Brain microvascular endothelial cell (primary cell): Measurements from ENCODE around the gene ERBB4.

ENCODE experiments used
- DNase-seq: peaks from one replicate; pipeline ENCODE4 v3.0.0-alpha.2; 2020
- H3K27ac ChIP-seq: fragments of 250-450 bp; sonication (Bioruptor Pico); 2 replicates; pipeline ENCODE4 v1.5.1; 2020; ENCODE audit warnings: mild to moderate bottlenecking, moderate library complexity
- H3K27me3 ChIP-seq: fragments of 250-450 bp; sonication (Bioruptor Pico); replicated peaks from 2 replicates; pipeline ENCODE4 v1.5.1; 2020; ENCODE audit warnings: mild to moderate bottlenecking
- H3K36me3 ChIP-seq: fragments of 250-450 bp; sonication (Bioruptor Pico); replicated peaks from 2 replicates; pipeline ENCODE4 v1.5.1; 2020; ENCODE audit warnings: mild to moderate bottlenecking
- H3K4me3 ChIP-seq: 2 replicates; pipeline ENCODE4 v1.5.1; 2011; ENCODE audit warnings: low read depth, mild to moderate bottlenecking, control low read depth, low read length, moderate library complexity
- CTCF ChIP-seq: IDR thresholded peaks from 2 replicates; pipeline ENCODE4 v1.5.1; 2011; ENCODE audit warnings: low read depth, mild to moderate bottlenecking, moderate library complexity, low read length, control low read depth, inconsistent platforms; ENCODE audit errors: missing control alignments
- in situ Hi-C: cut with HindIII; loops from 2 replicates; pipeline ENCODE4 v1.10.0; 2017; ENCODE audit warnings: low sequenced_read_pairs, low pct_ligation_motif_present

ERBB4 gene

GRCh38 chr2:211766689-211767088 is 771.9 kb downstream of the ERBB4 start:
- no peak for DNase-seq
- in situ Hi-C loops: no loop called here
- no peak for TF ChIP-seq CTCF
- no peaks in the 10 kb centered on the region for H3K36me3 ChIP-seq
- H3K27me3 ChIP-seq: no peaks in the 10 kb centered on the region
- no peak overlapping the region for H3K4me3 ChIP-seq
- no peak overlapping the region for H3K27ac ChIP-seq

DNA sequence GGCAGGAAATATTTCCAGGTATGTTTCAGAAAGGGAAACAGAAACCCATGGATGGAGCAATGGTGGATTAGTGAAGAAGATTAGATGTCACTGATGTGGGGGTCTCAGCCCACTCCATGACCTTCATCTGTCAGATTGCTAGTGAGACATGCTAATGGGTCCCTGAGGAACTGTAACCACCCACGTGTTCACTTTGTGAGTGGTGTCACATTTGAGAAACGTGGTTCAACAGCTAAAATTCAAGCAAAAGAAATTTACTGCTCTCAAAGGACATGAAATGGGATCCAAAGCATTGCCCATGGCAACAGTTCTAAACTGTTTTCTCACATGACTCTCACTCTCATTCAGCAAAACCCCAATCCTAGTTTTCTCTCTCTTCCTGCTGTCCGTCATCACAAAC is 776.1 kb downstream of the ERBB4 start:
- no peak for DNase-seq
- no peak for TF ChIP-seq CTCF
- Histone ChIP-seq H3K27ac (no peak overlapping the region), H3K4me3 (no peak overlapping the region), H3K36me3 (no peaks in the 10 kb centered on the region), H3K27me3 (no peaks in the 10 kb centered on the region)
- in situ Hi-C loops: no loop called here

GRCh38 chr2:211760103-211760502 is 778.5 kb downstream of the ERBB4 start:
- TF ChIP-seq CTCF: no peak
- in situ Hi-C loops: no loop called here
- Histone ChIP-seq H3K36me3 (no peaks in the 10 kb centered on the region), H3K4me3 (no peak overlapping the region), H3K27ac (no peak overlapping the region), H3K27me3 (no peaks in the 10 kb centered on the region)
- DNase-seq: peak; percentile 1

- Histone ChIP-seq H3K36me3 (no peaks in the 10 kb centered on the region), H3K4me3 (no peak overlapping the region), H3K27me3 (no peaks in the 10 kb centered on the region), H3K27ac (no peak overlapping the region)
- in situ Hi-C loops: no loop called here
- TF ChIP-seq CTCF: no peak
- DNase-seq: no peak
Measured at GRCh38 chr2:211756266-211756665, 782.3 kb downstream of the ERBB4 start.

- in situ Hi-C loops: no loop called here
- Histone ChIP-seq H3K27me3 (no peaks in the 10 kb centered on the region), H3K4me3 (no peak overlapping the region), H3K27ac (no peak overlapping the region), H3K36me3 (no peaks in the 10 kb centered on the region)
- no peak for DNase-seq
- TF ChIP-seq CTCF: no peak
Measured at GRCh38 chr2:211755187-211755586, 783.4 kb downstream of the ERBB4 start.

- Histone ChIP-seq H3K4me3 (no peak overlapping the region), H3K27ac (no peak overlapping the region), H3K36me3 (no peaks in the 10 kb centered on the region), H3K27me3 (no peaks in the 10 kb centered on the region)
- DNase-seq: no peak
- in situ Hi-C loops: no loop called here
- TF ChIP-seq CTCF: no peak
Measured at GRCh38 chr2:211751848-211752247, 786.8 kb downstream of the ERBB4 start.
